Left lung (tissue), 10 donors: ENCODE measurements around the gene LACC1. TPM values are rescaled to one million over a fixed set of nuclear protein-coding genes. Genes with fewer than 3 reads are reported as not detected.

Experiments
- ATAC-seq: fragments of 200-7000 bp; cut with Tn5 transposase; one replicate; pipeline ENCODE4 v1.9.1; 2020; ENCODE audit warnings: moderate library complexity
- DNase-seq, 4 donors: peaks; one replicate each; pipeline ENCODE4 v3.0.0-alpha.2; 2013 to 2020
- H3K27ac ChIP-seq, 2 donors: fragments of 200-600 bp; sonication (generic) in 1 of 2; one replicate each; pipeline versions ENCODE4 v1.5.0 to v1.8.0; 2020 to 2021
- H3K27me3 ChIP-seq, 2 donors: fragments of 200-600 bp; sonication (generic) in 1 of 2; one replicate each; pipeline versions ENCODE4 v1.5.0 to v1.8.0; 2020 to 2021
- H3K36me3 ChIP-seq, 2 donors: fragments of 200-600 bp; sonication (generic) in 1 of 2; one replicate each; pipeline versions ENCODE4 v1.5.0 to v1.8.0; 2020 to 2021
- H3K4me1 ChIP-seq, 2 donors: fragments of 200-600 bp; one replicate each; pipeline ENCODE4 v1.8.0; 2021
- H3K4me3 ChIP-seq, 2 donors: fragments of 200-600 bp; sonication (generic) in 1 of 2; one replicate each; pipeline versions ENCODE4 v1.5.0 to v1.8.0; 2020 to 2021; ENCODE audit warnings: mild to moderate bottlenecking in 1 of 2
- H3K9me3 ChIP-seq, 2 donors: fragments of 200-600 bp; sonication (generic) in 1 of 2; one replicate each; pipeline versions ENCODE4 v1.5.0 to v1.8.0; 2020 to 2021
- CTCF ChIP-seq, 2 donors: fragments of 200-600 bp; sonication (generic) in 1 of 2; IDR thresholded peaks; one replicate each; pipeline versions ENCODE4 v1.5.0 to v1.8.0; 2021; ENCODE audit warnings: antibody characterized with exemption in 2 of 2
- intact Hi-C, 2 donors: fragments of 100-400 bp; cut with DNase I; formaldehyde crosslinking; loops; one replicate each; pipeline versions ENCODE4 v1.11.2 to v1.14.2; 2022
- polyA plus RNA-seq, 6 donors: library from polyadenylated mRNA; unstranded; fragments of 120-200 nt; gene quantifications; one replicate each; pipeline ENCODE4 v1.2.1, GENCODE V29; 2013; ENCODE audit not compliant: insufficient read length in 6 of 6
- total RNA-seq, 2 donors: library from RNA; stranded (reverse); fragmentation: NEBNext Ultra II Directional; extraction: Animal tissue kit (Norgen Biotek cat#: 25700); gene quantifications; one replicate each; pipeline ENCODE4 v1.2.1, GENCODE V29; 2021
- donor health status: DM: no; HTN: yes; CAD: no.
- donor health status: DM: no; HTN: no; CAD: no.

The LACC1 gene
- total and polyA plus RNA-seq, 8 donors, result 3.7 to 21.8 (median 4.4) TPM

- intact Hi-C loops, result loop anchor here in 1 of 2 donors (5.0 kb wide), 1 partner anchor 130 kb away; no protein-coding TSS in a partner anchor
- Histone ChIP-seq H3K4me3 (no peak overlapping the region), H3K27ac (no peak overlapping the region), H3K4me1 (peaks cover 0 to 8% of the 10 kb centered on the region in 2 donors), H3K27me3 (peaks cover 0 to under 1% of the 10 kb centered on the region in 2 donors), H3K36me3 (no peaks in the 10 kb centered on the region), H3K9me3 (no peaks in the 10 kb centered on the region)
- DNase-seq (no peak), ATAC-seq (no peak)
- no peak for TF ChIP-seq CTCF (IDR thresholded peaks at IDR 0.05)
Observed at GRCh38 chr13:43911871-43912270, 32.2 kb downstream of the LACC1 start.

GRCh38 chr13:43915451-43915850 lies 35.7 kb downstream of the LACC1 start:
- intact Hi-C loops, result no loop called here
- H3K27me3 ChIP-seq, result peaks cover 0 to 13% of the 10 kb centered on the region in 2 donors
- no peak overlapping the region for H3K4me3 ChIP-seq
- no peaks in the 10 kb centered on the region for H3K9me3 ChIP-seq
- H3K27ac ChIP-seq, result no peak overlapping the region
- no peaks in the 10 kb centered on the region for H3K36me3 ChIP-seq
- no peaks in the 10 kb centered on the region for H3K4me1 ChIP-seq
- no peak for TF ChIP-seq CTCF (IDR thresholded peaks at IDR 0.05)
- ATAC-seq (peak; percentile 24), DNase-seq (no peak)

- no peak for DNase-seq
- no peaks in the 10 kb centered on the region for H3K36me3 ChIP-seq
- no peak for TF ChIP-seq CTCF (IDR thresholded peaks at IDR 0.05)
- peak; percentile 13 for ATAC-seq
- no peaks in the 10 kb centered on the region for H3K9me3 ChIP-seq
- no peak overlapping the region for H3K4me3 ChIP-seq
- H3K27me3 ChIP-seq, result peaks cover 3 to 24% of the 10 kb centered on the region in 2 donors
- no peaks in the 10 kb centered on the region for H3K4me1 ChIP-seq
- intact Hi-C loops, result no loop called here
- no peak overlapping the region for H3K27ac ChIP-seq
Observed at GRCh38 chr13:43916828-43917227, 37.1 kb downstream of the LACC1 start.

GRCh38 chr13:43918636-43919035 lies 38.9 kb downstream of the LACC1 start:
- Histone ChIP-seq H3K4me3 (no peak overlapping the region), H3K27ac (no peak overlapping the region), H3K27me3 (peaks cover 8 to 42% of the 10 kb centered on the region in 2 donors), H3K4me1 (no peaks in the 10 kb centered on the region), H3K36me3 (no peaks in the 10 kb centered on the region), H3K9me3 (no peaks in the 10 kb centered on the region)
- intact Hi-C loops, result no loop called here
- no peak for TF ChIP-seq CTCF (IDR thresholded peaks at IDR 0.05)
- DNase-seq (no peak), ATAC-seq (no peak)

- ATAC-seq (no peak), DNase-seq (no peak)
- Histone ChIP-seq H3K9me3 (no peaks in the 10 kb centered on the region), H3K27ac (no peak overlapping the region), H3K4me3 (no peak overlapping the region), H3K4me1 (no peaks in the 10 kb centered on the region), H3K27me3 (peaks cover 8 to 57% of the 10 kb centered on the region in 2 donors), H3K36me3 (no peaks in the 10 kb centered on the region)
- intact Hi-C loops, result no loop called here
- TF ChIP-seq CTCF (IDR thresholded peaks at IDR 0.05), result no peak
Observed at GRCh38 chr13:43920965-43921674, 41.4 kb downstream of the LACC1 start.
